ENCODE measurements around the gene RPL29.
A peak's percentile ranks its signal among the peaks of the same experiment; 100 is the strongest.

The RPL29 gene

DNA sequence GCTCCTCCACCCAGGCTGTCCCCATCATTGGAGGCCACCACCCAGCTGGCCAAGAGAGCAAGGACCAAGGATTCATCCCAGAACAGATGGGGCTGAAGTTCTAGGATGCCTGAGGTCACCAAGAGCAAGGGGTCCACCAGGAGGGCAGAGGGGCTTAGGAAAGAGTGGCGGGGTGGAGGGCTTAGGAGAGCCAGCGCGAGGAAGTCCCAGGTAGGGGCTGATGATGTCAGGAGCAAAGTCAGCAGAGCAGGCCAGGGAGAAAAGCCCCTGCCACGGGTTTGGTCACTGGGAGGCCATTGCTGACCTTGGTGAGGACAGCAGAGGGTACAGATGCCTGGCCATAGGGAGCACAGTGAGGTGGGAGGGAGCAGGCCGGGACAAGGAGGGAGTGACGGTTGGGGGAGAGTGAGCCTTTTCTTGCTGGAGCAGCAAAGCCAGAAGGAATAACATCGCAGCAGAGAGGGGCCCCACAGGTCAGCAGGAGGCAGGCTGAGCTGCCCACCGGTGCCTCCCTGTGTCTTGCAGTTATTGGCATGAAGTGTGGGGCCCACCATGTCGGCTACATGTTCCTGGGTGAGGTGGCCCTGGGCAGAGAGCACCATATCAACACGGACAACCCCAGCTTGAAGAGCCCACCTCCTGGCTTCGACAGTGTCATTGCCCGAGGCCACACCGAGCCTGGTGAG lies 48.3 kb downstream of the RPL29 start:
- H3K4me1 Mint-ChIP-seq (ENCODE audit: low read depth), result peaks cover 8% of the 10 kb centered on the region
- H3K4me3 Mint-ChIP-seq, result no peak overlapping the region
- no peaks in the 10 kb centered on the region for H3K9me3 Mint-ChIP-seq
- peaks cover 5% of the 10 kb centered on the region for H3K36me3 Mint-ChIP-seq (ENCODE audit: low read depth)
- DNase-seq, result no peak
- peaks cover 2% of the 10 kb centered on the region for H3K27me3 Mint-ChIP-seq
- H3K27ac Mint-ChIP-seq, result no peak overlapping the region

DNA sequence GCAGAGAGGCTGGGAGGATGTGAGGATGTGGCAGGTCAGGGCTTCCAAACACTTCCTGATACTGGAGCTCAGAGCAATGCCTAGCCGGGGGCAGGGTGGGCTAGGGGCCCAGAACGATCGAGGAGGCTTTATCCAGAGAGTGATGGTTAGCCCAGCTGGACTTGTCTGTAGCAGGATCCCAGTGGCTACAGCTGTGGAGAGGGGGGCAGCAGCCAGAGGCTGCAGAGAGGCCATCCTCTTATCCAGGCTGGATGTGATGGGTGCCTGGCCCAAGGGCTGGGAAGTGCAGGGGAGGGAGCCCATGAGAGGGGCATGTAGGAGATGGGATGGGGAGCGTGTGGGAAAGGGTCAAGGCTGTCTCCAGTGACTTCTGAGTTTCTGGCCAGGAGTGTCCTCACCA lies 48.9 kb downstream of the RPL29 start:
- peaks cover 10% of the 10 kb centered on the region for H3K4me1 Mint-ChIP-seq (ENCODE audit: low read depth)
- H3K4me3 Mint-ChIP-seq, result no peak overlapping the region
- H3K36me3 Mint-ChIP-seq (ENCODE audit: low read depth), result peaks cover 7% of the 10 kb centered on the region
- H3K27me3 Mint-ChIP-seq, result no peaks in the 10 kb centered on the region
- no peak overlapping the region for H3K27ac Mint-ChIP-seq
- H3K9me3 Mint-ChIP-seq, result no peaks in the 10 kb centered on the region
- no peak for DNase-seq

- Mint-ChIP-seq H3K36me3 (ENCODE audit: low read depth) (peaks cover 11% of the 10 kb centered on the region), H3K4me3 (no peak overlapping the region), H3K4me1 (ENCODE audit: low read depth) (peaks cover 10% of the 10 kb centered on the region), H3K27ac (no peak overlapping the region), H3K27me3 (no peaks in the 10 kb centered on the region), H3K9me3 (no peaks in the 10 kb centered on the region)
- peak; percentile 20 for DNase-seq
These were observed 49.6 kb downstream of the RPL29 start for GRCh38 chr3:51945926-51946705.

DNA sequence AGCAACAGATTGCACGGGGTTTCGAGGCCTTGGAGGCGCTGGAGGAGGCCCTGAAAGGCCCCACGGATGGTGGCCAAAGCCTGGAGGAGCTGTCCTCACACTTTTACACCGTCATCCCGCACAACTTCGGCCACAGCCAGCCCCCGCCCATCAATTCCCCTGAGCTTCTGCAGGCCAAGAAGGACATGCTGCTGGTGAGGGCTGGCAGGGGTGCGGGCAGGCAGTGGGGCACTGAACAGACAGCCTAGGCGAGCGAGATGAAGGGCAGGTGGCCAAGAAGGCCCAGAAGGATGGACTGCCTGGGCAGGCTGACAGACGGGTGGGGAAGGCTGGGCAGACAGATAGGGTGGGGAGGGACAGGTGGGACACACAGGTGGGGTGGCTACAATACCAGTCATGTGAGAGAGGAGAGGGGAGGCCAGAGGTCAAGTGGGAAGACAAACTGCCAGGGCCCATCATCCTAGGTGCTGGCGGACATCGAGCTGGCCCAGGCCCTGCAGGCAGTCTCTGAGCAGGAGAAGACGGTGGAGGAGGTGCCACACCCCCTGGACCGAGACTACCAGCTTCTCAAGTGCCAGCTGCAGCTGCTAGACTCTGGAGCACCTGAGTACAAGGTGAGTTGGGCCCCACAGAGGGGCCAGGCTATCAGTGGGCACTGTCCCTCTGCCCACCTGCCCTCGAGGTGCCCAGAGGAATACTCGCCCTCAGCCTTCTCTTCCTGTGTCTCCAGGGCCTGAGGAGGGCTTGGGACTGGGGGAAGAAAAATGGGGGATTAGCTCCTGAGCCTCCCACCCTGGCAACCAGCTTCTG lies 50.5 kb downstream of the RPL29 start:
- no peaks in the 10 kb centered on the region for H3K9me3 Mint-ChIP-seq
- H3K27me3 Mint-ChIP-seq, result no peaks in the 10 kb centered on the region
- no peak overlapping the region for H3K27ac Mint-ChIP-seq
- no peak overlapping the region for H3K4me3 Mint-ChIP-seq
- DNase-seq, result peak; percentile 20
- H3K36me3 Mint-ChIP-seq (ENCODE audit: low read depth), result peaks cover 20% of the 10 kb centered on the region
- peaks cover 18% of the 10 kb centered on the region for H3K4me1 Mint-ChIP-seq (ENCODE audit: low read depth)

DNA sequence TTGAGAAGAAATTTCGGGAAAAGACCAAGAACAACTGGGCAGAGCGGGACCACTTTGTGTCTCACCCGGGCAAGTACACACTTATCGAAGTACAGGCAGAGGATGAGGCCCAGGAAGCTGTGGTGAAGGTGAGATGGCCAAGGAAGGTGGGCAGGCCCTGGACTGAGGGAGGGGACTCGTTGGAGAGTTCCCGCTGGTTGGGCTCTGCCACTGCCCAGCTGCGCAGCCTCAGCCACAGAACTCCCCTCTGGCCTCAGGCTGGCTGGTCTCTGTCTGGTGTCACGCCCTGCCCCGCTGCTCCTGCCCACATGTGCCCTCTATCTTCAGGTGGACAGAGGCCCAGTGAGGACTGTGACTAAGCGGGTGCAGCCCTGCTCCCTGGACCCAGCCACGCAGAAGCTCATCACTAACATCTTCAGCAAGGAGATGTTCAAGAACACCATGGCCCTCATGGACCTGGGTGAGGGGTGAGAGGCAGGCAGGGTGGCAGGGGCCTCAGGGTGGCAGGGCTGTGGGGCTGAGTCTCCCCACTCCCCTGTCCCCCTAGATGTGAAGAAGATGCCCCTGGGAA lies 51.2 kb downstream of the RPL29 start:
- no peak overlapping the region for H3K4me3 Mint-ChIP-seq
- H3K9me3 Mint-ChIP-seq, result no peaks in the 10 kb centered on the region
- peak; percentile 23 for DNase-seq
- H3K27ac Mint-ChIP-seq, result no peak overlapping the region
- H3K36me3 Mint-ChIP-seq (ENCODE audit: low read depth), result peaks cover 27% of the 10 kb centered on the region
- H3K27me3 Mint-ChIP-seq, result no peaks in the 10 kb centered on the region
- peaks cover 24% of the 10 kb centered on the region for H3K4me1 Mint-ChIP-seq (ENCODE audit: low read depth)

Measured in activated T-cell treated with anti-CD3 and anti-CD28 coated beads, Interleukin-2, amount 50 U/mL, for 24 hours (primary cell).